DMS153 (cell line): ENCODE results near the gene UGDH.
"Not testable (repeated sequence)": the region's sequence is repeated elsewhere in the genome, so short reads cannot be mapped to it uniquely, and the experiment has no call there.

ENCODE experiments used
- DNase-seq: peaks from one replicate; lab custom pipeline; 2025; lab: John Stamatoyannopoulos, UW

The UGDH gene

GRCh38 chr4:39527296-39528060, at the start of gene UGDH:
Gene UGDH (minus strand): TSS chr4:39527439. CDS start chr4:39521512, 5,927 bp downstream.
- peak; percentile 82 for DNase-seq

GRCh38 chr4:39574946-39575345, 47.7 kb upstream of the UGDH start:
- DNase-seq = no peak

GRCh38 chr4:39571504-39571903, 44.3 kb upstream of the UGDH start:
- no peak for DNase-seq

- no peak for DNase-seq
These were observed 43.8 kb upstream of the UGDH start for GRCh38 chr4:39571054-39571453.

- DNase-seq = no peak
These were observed 42.0 kb upstream of the UGDH start for GRCh38 chr4:39569209-39569608.

GRCh38 chr4:39568805-39569204, 41.6 kb upstream of the UGDH start:
- DNase-seq = no peak

- DNase-seq = no peak
These were observed 38.8 kb upstream of the UGDH start for GRCh38 chr4:39565878-39566600.

GRCh38 chr4:39563346-39563847, 36.2 kb upstream of the UGDH start:
- no peak for DNase-seq

- no peak for DNase-seq
These were observed 35.6 kb upstream of the UGDH start for GRCh38 chr4:39562792-39563191.

GRCh38 chr4:39559626-39560025, 32.4 kb upstream of the UGDH start:
- DNase-seq = no peak

- DNase-seq = no peak
These were observed 28.2 kb upstream of the UGDH start for GRCh38 chr4:39555472-39555871.

GRCh38 chr4:39548425-39549067, 21.3 kb upstream of the UGDH start:
- DNase-seq = no peak

- no peak for DNase-seq
These were observed 17.5 kb upstream of the UGDH start for GRCh38 chr4:39544580-39545315.

GRCh38 chr4:39544080-39544479, 16.8 kb upstream of the UGDH start:
- DNase-seq = not testable (repeated sequence)

GRCh38 chr4:39543034-39543433, 15.8 kb upstream of the UGDH start:
- DNase-seq = no peak

GRCh38 chr4:39542611-39543012, 15.4 kb upstream of the UGDH start:
- DNase-seq = no peak

- no peak for DNase-seq
These were observed 14.9 kb upstream of the UGDH start for GRCh38 chr4:39541987-39542610.

GRCh38 chr4:39539089-39539611, 11.9 kb upstream of the UGDH start:
- DNase-seq = no peak

GRCh38 chr4:39533541-39533940, 6.3 kb upstream of the UGDH start:
- DNase-seq = no peak

- DNase-seq = not testable (repeated sequence)
These were observed 5.0 kb upstream of the UGDH start for GRCh38 chr4:39532237-39532636.

GRCh38 chr4:39530682-39531081, 3.4 kb upstream of the UGDH start:
- no peak for DNase-seq
